Activated CD4-positive, alpha-beta T cell treated with anti-CD3 and anti-CD28 coated beads, Interleukin-2, amount 50 U/mL, for 1 hour (primary cell): ENCODE data around the gene CHI3L1.
"Not testable (repeated sequence)": the region's sequence is repeated elsewhere in the genome, so short reads cannot be mapped to it uniquely, and the experiment has no call there.

ENCODE experiments used
- DNase-seq: peaks from one replicate; pipeline ENCODE4 v3.0.0-alpha.2; 2020

Gene CHI3L1

GRCh38 chr1:203186446-203187303 lies at the start of gene CHI3L1:
TSS of gene CHI3L1 (minus strand) at chr1:203186704. CDS start at chr1:203186623, 81 bp downstream.
- no peak for DNase-seq

DNA sequence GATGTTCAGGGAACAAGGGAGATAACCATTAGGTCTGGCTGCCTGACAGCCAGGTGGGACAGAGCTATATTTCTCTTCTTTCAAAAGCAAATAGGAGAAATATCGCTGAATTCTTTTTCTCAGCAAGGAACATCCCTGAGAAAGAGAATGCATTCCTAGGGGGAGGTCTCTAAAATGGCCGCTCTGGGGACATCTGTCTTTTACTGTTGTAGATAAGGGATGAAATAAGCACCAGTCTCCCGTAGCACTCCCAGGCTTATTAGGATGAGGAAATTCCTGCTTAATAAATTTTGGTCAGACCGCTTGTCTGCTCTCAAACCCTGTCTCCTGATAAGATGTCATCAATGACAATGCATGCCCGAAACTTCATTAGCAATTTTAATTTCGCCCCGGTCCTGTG lies 48.4 kb upstream of the CHI3L1 start:
- not testable (repeated sequence) for DNase-seq

GRCh38 chr1:203229471-203230135 lies 43.1 kb upstream of the CHI3L1 start, which contains the start of gene CHIT1:
TSS of gene CHIT1 (minus strand) at chr1:203229673. CDS start at chr1:203229636, 37 bp downstream.
- no peak for DNase-seq

- DNase-seq: no peak
Observed at GRCh38 chr1:203228670-203229069, 42.2 kb upstream of the CHI3L1 start.

- no peak for DNase-seq
Observed at GRCh38 chr1:203227371-203228083, 41.0 kb upstream of the CHI3L1 start.

DNA sequence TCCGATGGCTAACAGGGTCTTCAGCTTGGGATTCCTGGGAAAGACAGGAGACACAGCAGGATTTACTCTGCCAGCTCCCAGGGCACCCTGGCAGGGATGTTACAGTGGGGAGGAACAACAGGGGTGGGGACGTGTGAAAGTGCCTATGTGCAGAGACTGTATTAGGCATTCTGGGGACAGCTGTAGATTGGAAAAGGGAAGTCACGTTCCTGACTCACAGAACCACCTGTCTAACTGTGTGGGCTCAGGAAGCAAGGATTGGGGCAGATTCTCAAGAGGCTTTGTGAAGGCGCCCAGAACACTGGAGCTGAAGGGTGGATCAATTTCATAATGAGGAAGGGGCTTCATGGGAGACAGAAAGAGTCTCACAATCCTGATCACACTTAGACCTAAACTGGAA lies 38.6 kb upstream of the CHI3L1 start:
- no peak for DNase-seq

DNA sequence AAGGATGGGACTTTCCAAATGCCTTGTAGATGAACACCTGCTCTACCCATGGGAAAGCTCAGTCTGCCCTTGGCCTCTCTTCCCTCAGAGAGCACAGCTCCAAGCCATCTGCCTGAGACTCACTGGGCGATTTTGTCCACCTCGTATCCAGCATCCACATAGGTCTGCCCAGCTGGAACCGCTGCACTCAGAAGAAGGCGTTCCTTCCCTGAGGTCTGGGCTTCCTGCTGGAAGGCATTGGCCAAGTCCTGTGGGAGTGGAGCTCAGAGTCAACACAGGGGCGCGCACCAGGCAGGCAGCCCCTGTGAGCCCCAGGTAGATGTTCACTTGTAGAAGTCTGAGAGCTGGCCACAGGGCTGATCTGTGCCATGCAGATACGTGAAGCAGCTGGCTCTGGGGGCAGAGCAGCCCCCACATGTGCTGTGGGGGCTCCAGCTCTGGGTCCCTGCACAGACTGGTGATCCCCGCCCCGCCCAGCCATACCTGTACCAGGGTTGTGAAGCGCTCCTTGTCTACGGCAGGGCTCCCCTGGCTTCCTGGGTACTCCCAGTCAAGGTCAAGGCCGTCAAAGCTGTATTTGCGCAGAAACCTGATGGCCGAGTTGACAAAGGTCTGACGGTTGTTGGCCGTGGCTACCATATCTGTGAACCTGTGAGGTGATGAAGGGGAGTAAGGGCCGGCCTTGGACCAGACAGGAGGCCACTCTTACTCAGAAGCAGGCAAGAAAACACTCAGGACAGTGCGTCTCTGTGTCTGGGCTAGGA lies 36.7 kb upstream of the CHI3L1 start:
- no peak for DNase-seq

DNA sequence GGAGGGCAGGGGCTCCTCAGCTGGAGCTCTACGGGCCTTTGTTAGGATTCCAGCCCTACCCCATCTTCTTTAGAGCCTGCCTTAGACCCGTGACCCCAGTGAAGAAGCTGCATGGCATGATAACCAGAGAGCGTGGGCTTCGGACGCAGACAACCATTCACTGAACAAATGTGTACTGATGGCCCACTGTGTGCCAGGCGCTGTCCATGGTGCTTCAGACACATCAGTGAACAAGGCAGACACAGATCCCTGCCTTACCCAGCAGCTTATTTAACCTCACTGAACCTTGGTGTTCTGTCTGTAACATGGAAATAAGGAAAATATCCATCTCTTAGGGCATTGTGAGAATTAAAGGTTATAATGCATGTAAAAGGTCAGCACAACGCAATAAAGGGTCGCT lies 33.4 kb upstream of the CHI3L1 start:
- no peak for DNase-seq

DNA sequence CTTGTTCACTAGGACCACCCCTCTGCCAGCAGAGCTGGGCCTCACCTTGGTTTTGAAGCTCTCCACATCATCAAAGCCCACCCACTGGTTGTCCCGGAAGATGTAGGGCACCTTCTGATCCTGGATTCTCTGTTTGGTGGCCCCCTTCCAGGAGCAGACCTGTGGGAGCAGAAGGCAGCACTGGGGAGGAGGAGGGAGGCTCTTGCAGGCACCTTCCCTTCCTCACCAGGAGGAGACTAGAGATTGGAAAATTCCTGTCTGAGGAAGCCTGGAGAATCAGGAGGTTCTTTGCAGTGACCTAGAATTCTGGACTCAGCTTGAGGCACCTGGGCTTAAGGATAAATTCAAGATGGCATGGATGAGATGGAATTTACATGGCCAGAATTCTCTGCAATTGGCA lies 32.7 kb upstream of the CHI3L1 start:
- no peak for DNase-seq

GRCh38 chr1:203217668-203218067 lies 31.2 kb upstream of the CHI3L1 start:
- DNase-seq: no peak

GRCh38 chr1:203217139-203217655 lies 30.7 kb upstream of the CHI3L1 start:
- DNase-seq: no peak

GRCh38 chr1:203216274-203217138 lies 30.0 kb upstream of the CHI3L1 start:
- peak; percentile 47 for DNase-seq

GRCh38 chr1:203215573-203215972 lies 29.1 kb upstream of the CHI3L1 start:
- no peak for DNase-seq

DNA sequence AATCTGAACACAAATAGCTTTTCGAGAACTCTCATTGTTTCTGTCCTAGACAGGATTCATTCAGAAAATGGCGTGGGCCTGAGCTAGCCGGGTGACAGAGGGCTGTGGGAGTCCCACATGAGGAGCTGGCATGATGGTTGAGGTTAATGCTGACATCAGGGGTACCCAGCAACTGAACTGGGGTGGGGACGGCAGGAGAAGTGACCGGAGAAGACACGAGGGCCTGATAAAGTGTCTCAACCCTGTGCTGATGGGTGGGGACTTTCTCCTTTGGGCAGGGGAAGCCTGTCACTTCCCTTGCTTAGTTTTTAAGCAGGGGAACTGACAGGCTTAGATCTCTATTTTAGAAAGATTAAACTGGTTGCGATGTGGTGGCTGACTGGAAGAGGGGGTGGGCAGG lies 28.4 kb upstream of the CHI3L1 start:
- DNase-seq: no peak

DNA sequence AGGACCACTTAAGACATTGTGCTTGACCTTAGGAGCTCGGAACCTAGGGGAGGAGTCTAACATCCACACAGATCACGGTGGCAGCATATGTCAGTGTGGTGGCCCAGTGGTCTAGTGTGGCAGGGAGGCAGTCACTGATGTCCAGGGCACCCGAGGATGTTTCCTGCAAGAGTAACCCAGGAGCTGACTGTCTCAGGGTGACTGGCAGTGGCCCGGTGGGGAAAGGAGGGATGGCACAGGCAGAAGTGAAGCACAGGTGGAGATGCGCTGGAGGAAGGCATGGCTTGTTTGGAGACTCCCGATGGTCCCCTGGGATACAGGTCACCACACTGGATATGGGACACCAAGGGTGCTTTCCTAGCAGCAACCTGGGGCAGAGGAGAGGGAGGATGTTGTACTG lies 26.6 kb upstream of the CHI3L1 start:
- no peak for DNase-seq

GRCh38 chr1:203211812-203212211 lies 25.3 kb upstream of the CHI3L1 start:
- DNase-seq: no peak

- no peak for DNase-seq
Observed at GRCh38 chr1:203210988-203211387, 24.5 kb upstream of the CHI3L1 start.

- no peak for DNase-seq
Observed at GRCh38 chr1:203210350-203210749, 23.8 kb upstream of the CHI3L1 start.

DNA sequence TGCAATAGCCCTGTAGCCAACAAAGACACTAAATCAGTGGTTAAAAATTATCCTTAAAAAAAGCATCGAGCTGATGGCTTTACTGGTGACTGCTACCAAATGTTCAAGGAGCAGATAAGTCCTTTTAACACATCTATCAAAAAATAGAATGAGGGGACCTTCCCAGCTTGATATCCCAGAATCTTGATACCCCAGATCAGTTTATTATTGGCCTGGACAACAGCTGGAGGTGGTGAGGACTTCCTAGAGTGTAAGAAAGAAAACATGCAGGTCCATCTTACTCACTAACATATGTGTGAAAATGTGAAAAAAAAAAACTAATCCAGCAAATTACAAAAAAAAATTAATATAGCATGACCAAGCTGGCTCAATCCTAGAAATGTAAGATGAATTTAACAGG lies 21.7 kb upstream of the CHI3L1 start:
- no peak for DNase-seq

DNA sequence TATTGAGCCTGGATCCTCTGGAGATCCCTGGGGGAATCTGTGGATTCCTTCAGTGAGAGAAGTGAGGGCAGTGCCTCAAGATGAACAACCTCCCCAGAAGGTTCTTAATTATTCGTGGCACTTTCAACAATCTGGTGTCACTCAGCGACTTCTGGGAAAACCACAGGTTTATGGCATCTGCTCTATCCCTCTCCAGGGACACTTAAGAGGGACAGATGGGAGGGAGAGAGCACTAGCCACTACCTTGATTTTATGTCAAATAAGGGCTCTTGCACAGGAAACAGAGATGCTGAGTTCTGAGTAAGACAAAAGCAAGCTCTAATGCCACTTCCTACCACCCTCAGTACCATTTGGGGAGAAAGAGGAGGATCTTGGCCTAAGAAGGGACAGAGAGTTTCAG lies 21.2 kb upstream of the CHI3L1 start:
- DNase-seq: no peak

- no peak for DNase-seq
Observed at GRCh38 chr1:203206129-203206687, 19.7 kb upstream of the CHI3L1 start.
